IPS-18c (cell line): ENCODE data around the gene ANKRD11.
"Not testable (repeated sequence)": the region's sequence is repeated elsewhere in the genome, so short reads cannot be mapped to it uniquely, and the experiment has no call there.

Source experiments
- H3K4me3 ChIP-seq: 2 replicates; pipeline ENCODE4 v1.7.0; 2013; ENCODE audit warnings: low read depth, mild to moderate bottlenecking, low read length, moderate library complexity; ENCODE audit not compliant: insufficient read depth
- H3K9me3 ChIP-seq: one replicate; pipeline ENCODE4 v1.6.1; 2013; ENCODE audit warnings: mild to moderate bottlenecking, low read length, moderate library complexity; ENCODE audit not compliant: control insufficient read depth, insufficient read depth

Gene ANKRD11

GRCh38 chr16:89430436-89431157, 59.8 kb downstream of the ANKRD11 start:
- no peak overlapping the region for H3K4me3 ChIP-seq
- no peaks in the 10 kb centered on the region for H3K9me3 ChIP-seq

- not testable (repeated sequence) for H3K4me3 ChIP-seq, H3K9me3 ChIP-seq
Observed at GRCh38 chr16:89428605-89429004, 61.8 kb downstream of the ANKRD11 start.

- H3K9me3 ChIP-seq: no peaks in the 10 kb centered on the region
- no peak overlapping the region for H3K4me3 ChIP-seq
Observed at GRCh38 chr16:89426736-89427530, 63.4 kb downstream of the ANKRD11 start.

DNA sequence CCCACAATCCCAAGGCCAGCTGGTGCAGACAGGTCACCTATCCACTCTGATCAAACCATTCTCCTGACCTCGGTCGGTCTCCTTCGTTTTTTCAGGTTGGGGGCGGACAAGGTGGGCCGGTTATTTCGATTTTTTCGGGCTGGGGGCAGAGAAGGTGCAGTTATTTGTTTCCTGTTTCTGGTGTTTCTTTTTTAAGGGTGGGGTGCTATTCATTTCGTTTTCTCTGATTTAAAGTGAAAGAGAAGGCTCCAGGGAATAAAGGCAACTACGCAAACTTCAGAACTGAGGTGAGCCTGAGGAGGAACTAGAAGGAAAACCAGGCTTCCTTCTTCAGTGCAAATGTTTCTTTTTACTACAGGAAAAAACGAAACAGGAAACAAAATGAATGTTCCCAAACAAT, 64.8 kb downstream of the ANKRD11 start:
- Histone ChIP-seq H3K4me3 (no peak overlapping the region), H3K9me3 (no peaks in the 10 kb centered on the region)

DNA sequence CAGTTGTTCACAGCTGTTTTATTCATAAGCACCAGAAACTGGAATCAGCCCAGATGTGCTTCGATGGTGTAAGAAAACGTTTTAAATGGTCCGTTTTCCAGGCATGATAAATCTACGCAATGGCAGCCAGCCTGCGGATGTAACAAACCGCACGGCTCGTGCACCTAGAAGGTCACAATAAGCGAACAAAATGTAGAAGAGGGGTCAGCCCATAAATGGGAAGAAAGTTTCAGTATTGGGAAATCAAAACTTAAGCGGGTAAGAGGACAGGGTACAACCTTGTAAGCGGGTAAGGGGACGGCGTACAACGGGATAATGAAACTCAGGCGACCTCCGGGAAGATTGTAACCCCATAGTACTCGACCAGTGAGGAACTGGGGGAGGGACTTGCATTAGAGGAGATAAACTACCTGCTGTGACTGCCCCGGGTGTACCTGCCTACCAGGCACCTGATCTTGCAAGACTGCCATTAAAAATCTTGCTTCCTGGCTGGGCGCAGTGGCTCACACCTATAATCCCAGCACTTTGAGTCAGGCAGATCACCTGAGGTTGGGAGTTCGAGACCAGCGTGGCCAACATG, 66.6 kb downstream of the ANKRD11 start:
- H3K9me3 ChIP-seq: no peaks in the 10 kb centered on the region
- H3K4me3 ChIP-seq: no peak overlapping the region

DNA sequence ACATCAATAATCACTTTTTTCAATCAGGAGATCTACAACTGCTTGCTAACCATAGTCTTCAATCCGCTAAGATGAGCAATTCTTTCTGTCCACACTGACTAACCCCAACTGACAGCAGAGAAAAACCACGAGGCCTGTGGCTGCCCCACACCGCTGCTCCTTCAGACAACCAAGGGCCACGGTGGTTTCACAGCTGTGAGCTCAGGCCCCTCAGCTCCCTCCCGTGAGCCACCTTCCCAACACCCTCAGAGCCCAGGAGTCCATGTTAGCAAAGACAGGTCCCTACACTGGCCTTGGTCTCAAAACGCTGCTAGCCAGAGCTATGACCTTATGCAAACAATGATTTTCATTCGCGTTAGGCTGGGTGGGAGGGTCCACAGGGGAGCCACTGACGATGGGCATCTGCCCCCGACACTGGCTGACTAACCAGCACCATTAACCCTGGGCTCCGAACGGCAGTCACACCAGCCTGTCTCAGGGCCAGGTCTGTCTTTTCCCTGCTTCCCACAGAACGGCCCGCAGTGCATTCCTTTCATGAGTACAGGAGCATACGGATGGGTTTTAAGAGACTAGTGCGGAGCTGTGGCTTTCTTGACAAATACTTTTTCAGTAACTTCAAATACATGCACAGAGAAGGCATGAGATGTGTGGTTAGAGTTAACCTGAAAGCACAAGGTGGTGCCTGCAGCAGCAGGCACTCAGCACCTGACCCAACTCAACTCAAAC, 67.3 kb downstream of the ANKRD11 start:
- Histone ChIP-seq H3K9me3 (no peaks in the 10 kb centered on the region), H3K4me3 (no peak overlapping the region)

GRCh38 chr16:89422527-89422904, 67.8 kb downstream of the ANKRD11 start:
- no peaks in the 10 kb centered on the region for H3K9me3 ChIP-seq
- no peak overlapping the region for H3K4me3 ChIP-seq

GRCh38 chr16:89421300-89421699, 69.1 kb downstream of the ANKRD11 start:
- H3K4me3 ChIP-seq, H3K9me3 ChIP-seq: not testable (repeated sequence)

- Histone ChIP-seq H3K4me3 (no peak overlapping the region), H3K9me3 (no peaks in the 10 kb centered on the region)
Observed at GRCh38 chr16:89420204-89420603, 70.2 kb downstream of the ANKRD11 start.

- Histone ChIP-seq H3K4me3 (no peak overlapping the region), H3K9me3 (no peaks in the 10 kb centered on the region)
Observed at GRCh38 chr16:89418352-89418751, 72.0 kb downstream of the ANKRD11 start.

- Histone ChIP-seq H3K9me3 (no peaks in the 10 kb centered on the region), H3K4me3 (no peak overlapping the region)
Observed at GRCh38 chr16:89417352-89417751, 73.0 kb downstream of the ANKRD11 start.

DNA sequence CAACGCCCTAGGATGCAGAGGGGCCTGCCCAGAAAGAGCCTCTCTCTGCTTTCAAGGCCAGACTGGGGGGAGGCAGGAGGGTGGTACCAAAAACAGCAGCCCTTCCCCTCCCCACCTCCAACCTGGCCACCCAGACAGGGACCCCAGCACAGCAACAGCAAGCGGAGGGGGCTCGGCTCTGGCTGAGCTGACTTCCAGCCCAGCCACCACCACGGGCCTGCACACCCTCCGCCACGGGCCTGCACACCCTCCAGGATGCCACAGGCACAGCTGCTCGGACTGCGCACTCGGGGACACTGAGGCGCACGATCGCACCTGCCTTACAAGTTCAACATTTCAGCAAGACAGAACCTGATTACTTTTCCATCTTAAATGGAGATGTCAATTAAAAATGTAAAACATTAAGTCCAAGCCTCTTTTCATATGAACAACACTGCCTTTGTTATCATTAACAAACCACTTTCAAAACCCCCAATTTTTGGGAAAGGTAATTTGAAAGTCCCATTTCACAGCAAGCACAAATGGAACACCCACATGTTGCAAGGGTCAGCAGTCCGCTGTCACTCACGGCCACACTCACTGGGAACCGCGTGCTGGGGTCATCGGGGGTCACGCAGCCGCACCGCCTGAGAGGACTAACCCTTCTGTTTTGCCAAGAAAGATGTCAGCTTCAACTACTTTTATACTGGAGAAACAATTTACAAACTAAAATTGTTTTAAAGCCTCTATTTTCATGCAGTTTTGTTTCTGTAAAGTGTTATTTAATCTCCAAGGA, 76.4 kb downstream of the ANKRD11 start:
- Histone ChIP-seq H3K9me3 (no peaks in the 10 kb centered on the region), H3K4me3 (no peak overlapping the region)

- no peaks in the 10 kb centered on the region for H3K9me3 ChIP-seq
- no peak overlapping the region for H3K4me3 ChIP-seq
Observed at GRCh38 chr16:89412811-89413210, 77.5 kb downstream of the ANKRD11 start.

DNA sequence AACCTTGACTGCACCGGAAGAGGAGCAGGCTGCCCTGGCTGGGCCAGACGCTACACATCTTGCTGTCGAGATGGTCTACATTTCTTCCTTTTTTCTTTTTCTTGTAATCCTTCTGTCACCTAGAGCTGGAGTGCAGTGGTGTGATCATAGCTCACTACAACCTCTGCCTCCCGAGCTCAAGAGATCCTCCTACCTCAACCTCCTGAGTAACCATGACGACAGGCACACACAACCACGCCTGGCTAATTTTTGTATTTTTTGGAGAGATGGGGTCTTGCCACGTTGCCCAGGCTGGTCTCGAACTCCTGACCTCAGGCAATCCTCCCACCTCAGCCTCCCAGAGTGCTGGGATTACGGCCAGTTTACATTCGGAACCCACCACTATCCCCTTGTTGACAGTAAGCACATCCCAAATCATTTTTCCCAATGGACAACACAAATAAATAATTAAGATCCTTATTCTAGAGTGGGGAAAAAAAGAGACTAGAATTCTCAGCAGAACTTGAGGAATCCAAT, 79.0 kb downstream of the ANKRD11 start:
- H3K9me3 ChIP-seq: no peaks in the 10 kb centered on the region
- no peak overlapping the region for H3K4me3 ChIP-seq

GRCh38 chr16:89410794-89411309, 79.5 kb downstream of the ANKRD11 start:
- H3K4me3 ChIP-seq: no peak overlapping the region
- no peaks in the 10 kb centered on the region for H3K9me3 ChIP-seq

DNA sequence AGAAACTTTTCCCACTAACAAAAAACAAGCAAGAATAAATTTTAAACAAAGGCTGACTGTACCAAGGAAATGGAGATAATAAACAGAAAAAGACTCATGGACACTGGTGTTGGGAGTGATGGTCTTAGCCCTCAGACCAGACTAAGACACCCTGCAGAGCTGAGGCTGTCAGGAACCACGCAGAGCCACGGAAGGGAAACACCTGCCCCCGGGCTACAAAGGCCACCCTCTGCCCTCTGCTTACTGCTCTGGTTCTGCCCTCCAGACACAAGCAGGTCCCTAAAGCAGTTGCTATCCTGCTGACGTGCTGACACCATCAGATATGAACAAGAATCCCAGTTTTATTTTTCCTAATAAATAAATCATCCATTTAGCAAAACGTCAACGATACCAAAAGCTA, 80.0 kb downstream of the ANKRD11 start:
- no peaks in the 10 kb centered on the region for H3K9me3 ChIP-seq
- H3K4me3 ChIP-seq: no peak overlapping the region
